Kidney (tissue), 14 donors: ENCODE data around the gene PRDX1. TPM values are rescaled to one million over a fixed set of nuclear protein-coding genes. Genes with fewer than 3 reads are reported as not detected.

ENCODE experiments used
- DNase-seq, 5 donors: peaks; one replicate each; pipeline ENCODE4 v3.0.0-alpha.2; 2013 to 2020
- FAIRE-seq: peaks from 2 replicates; lab custom pipeline; 2012; peaks lifted over from hg19 to GRCh38; lab: Jason Lieb, UNC
- H3K27ac ChIP-seq, 2 donors: one replicate each; pipeline ENCODE4 v1.7.0; 2013; ENCODE audit warnings: low read depth in 2 of 2, low read length in 2 of 2, inconsistent platforms in 1 of 2
- H3K27me3 ChIP-seq: one replicate; pipeline ENCODE4 v1.7.1; 2013; ENCODE audit warnings: low read length, inconsistent platforms; ENCODE audit not compliant: control insufficient read depth, insufficient read depth
- H3K36me3 ChIP-seq, 3 donors: one replicate each; pipeline versions ENCODE4 v1.7.0 to v1.7.1; 2013; ENCODE audit warnings: low read length in 3 of 3, control low read depth in 1 of 3, inconsistent platforms in 1 of 3; ENCODE audit not compliant: insufficient read depth in 3 of 3, control insufficient read depth in 2 of 3
- H3K4me1 ChIP-seq, 3 donors: one replicate each; pipeline versions ENCODE4 v1.7.0 to v1.7.1; 2013; ENCODE audit warnings: low read length in 3 of 3, inconsistent platforms in 1 of 3, low read depth in 1 of 3; ENCODE audit not compliant: control insufficient read depth in 2 of 3, insufficient read depth in 2 of 3
- H3K4me3 ChIP-seq, 3 donors: one replicate each; pipeline versions ENCODE4 v1.7.0 to v1.8.1; 2013; ENCODE audit warnings: low read length in 3 of 3, control low read depth in 1 of 3, inconsistent platforms in 1 of 3
- H3K9ac ChIP-seq, 3 donors: one replicate each; pipeline versions ENCODE4 v1.7.0 to v1.7.1; 2013; ENCODE audit warnings: low read length in 3 of 3, control low read depth in 1 of 3, inconsistent platforms in 1 of 3
- H3K9me3 ChIP-seq, 3 donors: one replicate each; pipeline versions ENCODE4 v1.7.0 to v1.7.1; 2013; ENCODE audit warnings: low read length in 3 of 3, control low read depth in 1 of 3, inconsistent platforms in 1 of 3; ENCODE audit not compliant: control insufficient read depth in 2 of 3, insufficient read depth in 1 of 3
- intact Hi-C: fragments of 100-400 bp; cut with DNase I; formaldehyde crosslinking; loops from one replicate; pipeline ENCODE4 v1.11.1; 2022
- polyA plus RNA-seq: library from polyadenylated mRNA; stranded (reverse); fragments of 350-450 nt; fragmentation: Illumina TruSeq; extraction: RNeasy Lipid Tissue Mini Kit (QIAGEN cat#74804); gene quantifications from one replicate; pipeline ENCODE4 v1.2.3, GENCODE V29; 2014; ENCODE audit warnings: low read depth, low replicate concordance; ENCODE audit not compliant: insufficient read depth
- total RNA-seq: library from RNA; stranded (reverse); fragmentation: NEBNext Ultra II Directional; extraction: Animal tissue kit (Norgen Biotek cat#: 25700); gene quantifications from one replicate; pipeline ENCODE4 v1.2.1, GENCODE V29; 2021
- TF ChIP-seq, protein P1 (sequence below): IDR thresholded peaks from 3 replicates; pipeline ENCODE4 v1.5.1; 2012; ENCODE audit warnings: mild to moderate bottlenecking, moderate library complexity, borderline replicate concordance; ENCODE audit not compliant: insufficient read depth; ENCODE audit errors: extremely low read depth
- donor health status: control.
- donor health status: control.
- donor health status: control.
- donor health status: control.
- donor health status: control.
- donor health status: DM: yes; HTN: yes; CAD: no.
- donor health status: Normal renal cell carcinoma (clear cell type).

Gene PRDX1
- total and polyA plus RNA-seq, 2 donors from 2014 or later, result 452 to 1,042 TPM

DNA sequence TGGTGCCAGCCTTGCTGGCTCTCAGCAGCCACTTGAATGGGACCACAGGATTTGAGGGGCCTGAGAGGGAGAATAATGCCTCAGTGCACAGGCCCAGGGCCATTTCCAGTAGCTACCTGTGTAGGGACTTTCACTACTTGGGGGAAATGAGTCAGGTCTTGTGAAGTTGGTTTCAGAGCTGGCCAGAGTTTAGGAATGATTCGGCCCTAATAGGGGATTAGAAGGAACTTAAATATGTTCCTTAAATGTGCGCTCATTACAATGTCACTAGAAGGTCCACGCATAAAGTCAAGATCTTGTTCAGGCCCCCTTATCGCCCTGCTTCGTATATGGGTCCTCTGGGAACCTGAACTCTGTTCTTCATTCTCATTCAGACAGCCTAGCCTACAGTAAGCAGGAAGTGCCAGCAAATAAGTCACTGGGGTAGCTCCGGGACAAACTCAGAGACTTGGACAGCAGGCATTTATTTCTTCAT is 23.4 kb upstream of the PRDX1 start:
- Histone ChIP-seq H3K9me3 (no peaks in the 10 kb centered on the region), H3K4me3 (no peak overlapping the region), H3K4me1 (peaks cover 3 to 6% (median 3%) of the 10 kb centered on the region in 3 donors), H3K27me3 (no peaks in the 10 kb centered on the region), H3K36me3 (no peaks in the 10 kb centered on the region), H3K9ac (no peak overlapping the region), H3K27ac (no peak overlapping the region)
- TF ChIP-seq, protein P1, sequence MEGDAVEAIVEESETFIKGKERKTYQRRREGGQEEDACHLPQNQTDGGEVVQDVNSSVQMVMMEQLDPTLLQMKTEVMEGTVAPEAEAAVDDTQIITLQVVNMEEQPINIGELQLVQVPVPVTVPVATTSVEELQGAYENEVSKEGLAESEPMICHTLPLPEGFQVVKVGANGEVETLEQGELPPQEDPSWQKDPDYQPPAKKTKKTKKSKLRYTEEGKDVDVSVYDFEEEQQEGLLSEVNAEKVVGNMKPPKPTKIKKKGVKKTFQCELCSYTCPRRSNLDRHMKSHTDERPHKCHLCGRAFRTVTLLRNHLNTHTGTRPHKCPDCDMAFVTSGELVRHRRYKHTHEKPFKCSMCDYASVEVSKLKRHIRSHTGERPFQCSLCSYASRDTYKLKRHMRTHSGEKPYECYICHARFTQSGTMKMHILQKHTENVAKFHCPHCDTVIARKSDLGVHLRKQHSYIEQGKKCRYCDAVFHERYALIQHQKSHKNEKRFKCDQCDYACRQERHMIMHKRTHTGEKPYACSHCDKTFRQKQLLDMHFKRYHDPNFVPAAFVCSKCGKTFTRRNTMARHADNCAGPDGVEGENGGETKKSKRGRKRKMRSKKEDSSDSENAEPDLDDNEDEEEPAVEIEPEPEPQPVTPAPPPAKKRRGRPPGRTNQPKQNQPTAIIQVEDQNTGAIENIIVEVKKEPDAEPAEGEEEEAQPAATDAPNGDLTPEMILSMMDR, result no peak
- intact Hi-C loops, result no loop called here
- no peak for DNase-seq
- no peak for FAIRE-seq

- Histone ChIP-seq H3K4me3 (no peak overlapping the region), H3K36me3 (no peaks in the 10 kb centered on the region), H3K9me3 (no peaks in the 10 kb centered on the region), H3K27ac (no peak overlapping the region), H3K27me3 (no peaks in the 10 kb centered on the region), H3K9ac (no peak overlapping the region), H3K4me1 (peaks cover 3 to 6% (median 3%) of the 10 kb centered on the region in 3 donors)
- no peak for DNase-seq
- FAIRE-seq, result no peak
- TF ChIP-seq, protein P1, result no peak
- intact Hi-C loops, result no loop called here
These were observed 22.8 kb upstream of the PRDX1 start for GRCh38 chr1:45544530-45544929.

DNA sequence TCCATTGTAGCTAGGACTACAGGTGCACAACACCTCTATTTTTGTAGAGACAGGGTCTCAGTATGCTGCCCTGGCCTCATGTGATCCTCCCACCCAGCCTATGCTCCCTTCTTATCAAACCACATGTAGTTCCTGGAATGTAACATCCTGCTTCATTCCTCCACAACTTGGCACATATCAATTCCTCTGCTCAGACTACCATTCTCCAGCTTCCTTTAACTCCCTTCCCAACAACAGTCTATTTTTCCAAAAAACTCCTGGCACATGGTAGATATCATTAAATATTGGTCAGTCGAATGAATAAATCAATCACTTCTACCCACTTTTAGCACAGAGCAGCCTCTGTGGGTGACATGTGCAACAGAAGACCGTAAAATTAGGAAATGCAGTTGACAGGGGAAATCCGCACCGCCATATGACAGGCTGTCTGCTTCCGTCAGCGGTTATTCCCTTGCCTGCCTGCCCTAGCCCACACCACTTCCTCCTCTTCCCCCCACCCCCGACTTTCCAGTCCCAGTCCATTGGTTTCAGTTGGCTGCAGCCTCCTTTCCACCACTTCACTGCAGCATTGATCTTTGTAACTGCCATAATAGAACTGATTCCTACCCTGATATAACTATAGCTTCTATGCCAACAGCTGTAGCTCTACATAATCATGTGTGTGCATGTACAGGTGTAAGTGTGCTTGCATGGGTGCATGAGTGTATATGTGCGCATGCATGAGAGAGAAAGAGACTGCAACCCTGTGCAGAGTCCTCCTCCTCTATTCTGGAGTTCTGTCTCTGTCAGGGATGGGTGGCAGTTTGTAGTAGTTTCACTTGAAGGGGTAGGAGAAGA is 22.1 kb upstream of the PRDX1 start:
- peaks cover 3 to 6% (median 3%) of the 10 kb centered on the region in 3 donors for H3K4me1 ChIP-seq
- H3K27me3 ChIP-seq, result no peaks in the 10 kb centered on the region
- H3K9ac ChIP-seq, result no peak overlapping the region
- H3K27ac ChIP-seq, result peak overlapping the region in 1 of 2 donors; percentile 25
- TF ChIP-seq, protein P1, result peak; percentile 2
- intact Hi-C loops, result no loop called here
- H3K9me3 ChIP-seq, result no peaks in the 10 kb centered on the region
- peak overlapping the region; percentile 17 to 33 (median 20) for H3K4me3 ChIP-seq
- DNase-seq, result peak; percentile 46 to 81 (median 65)
- no peaks in the 10 kb centered on the region for H3K36me3 ChIP-seq
- FAIRE-seq, result no peak
